MCF 10A (cell line): ENCODE results near the gene GRID1. TPM values are rescaled to one million over a fixed set of nuclear protein-coding genes. Genes with fewer than 3 reads are reported as not detected.

Source experiments
- BruUV-seq: library from RNA; stranded (reverse); fragments of 400-500 nt; replicated peaks from 2 replicates; lab custom pipeline; 2021; lab: Mats Ljungman, UMichigan
- CTCF ChIA-PET: fragments of 300-600 bp; sonication (Branson Sonifier 250); formaldehyde crosslinking; extraction: SDS; loops from one replicate; lab custom pipeline; 2021; ENCODE audit warnings: antibody characterized with exemption, inconsistent platforms; lab: Yijun Ruan, JAX
- POLR2A ChIA-PET: fragments of 300-600, 350-650 bp; sonication (Branson Sonifier 250); formaldehyde crosslinking; extraction: SDS; loops from one replicate; lab custom pipeline; 2020; ENCODE audit warnings: antibody characterized with exemption, inconsistent platforms; lab: Yijun Ruan, JAX
- DNase-seq: peaks from one replicate; pipeline ENCODE4 v3.0.0-alpha.2; 2018; ENCODE audit not compliant: unreplicated experiment
- H3K27ac Mint-ChIP-seq: one replicate; pipeline ENCODE4 v1.8.0; 2022; ENCODE audit warnings: mild to moderate bottlenecking, low read depth, mixed read lengths; ENCODE audit not compliant: unreplicated experiment
- H3K27me3 Mint-ChIP-seq: one replicate; pipeline ENCODE4 v1.8.0; 2022; ENCODE audit warnings: mixed read lengths; ENCODE audit not compliant: insufficient read depth, unreplicated experiment
- H3K36me3 Mint-ChIP-seq: one replicate; pipeline ENCODE4 v1.8.0; 2022; ENCODE audit warnings: mild to moderate bottlenecking, moderate library complexity, mixed read lengths; ENCODE audit not compliant: insufficient read depth, unreplicated experiment
- H3K4me1 Mint-ChIP-seq: one replicate; pipeline ENCODE4 v1.8.0; 2022; ENCODE audit warnings: mixed read lengths; ENCODE audit not compliant: insufficient read depth, unreplicated experiment
- H3K4me3 Mint-ChIP-seq: one replicate; pipeline ENCODE4 v1.8.0; 2022; ENCODE audit warnings: mild to moderate bottlenecking, moderate library complexity, mixed read lengths; ENCODE audit not compliant: unreplicated experiment
- H3K9me3 Mint-ChIP-seq: one replicate; pipeline ENCODE4 v1.8.0; 2022; ENCODE audit warnings: mixed read lengths; ENCODE audit not compliant: unreplicated experiment
- intact Hi-C: fragments of 100-400 bp; cut with micrococcal nuclease; formaldehyde crosslinking; loops from 2 replicates; pipeline ENCODE4 v1.14.1; 2022
- total RNA-seq: library from RNA; stranded (reverse); gene quantifications from 2 replicates; pipeline ENCODE4 v1.2.3, GENCODE V29; 2022
- TF ChIP-seq, protein P1 (sequence below): fragments of 200-600 bp; IDR thresholded peaks from one replicate; pipeline ENCODE4 v1.8.0; 2022; ENCODE audit warnings: antibody characterized with exemption, mild to moderate bottlenecking; ENCODE audit not compliant: unreplicated experiment

GRID1 gene
- total RNA-seq, 1 experiment from 2014 or later: not detected

DNA sequence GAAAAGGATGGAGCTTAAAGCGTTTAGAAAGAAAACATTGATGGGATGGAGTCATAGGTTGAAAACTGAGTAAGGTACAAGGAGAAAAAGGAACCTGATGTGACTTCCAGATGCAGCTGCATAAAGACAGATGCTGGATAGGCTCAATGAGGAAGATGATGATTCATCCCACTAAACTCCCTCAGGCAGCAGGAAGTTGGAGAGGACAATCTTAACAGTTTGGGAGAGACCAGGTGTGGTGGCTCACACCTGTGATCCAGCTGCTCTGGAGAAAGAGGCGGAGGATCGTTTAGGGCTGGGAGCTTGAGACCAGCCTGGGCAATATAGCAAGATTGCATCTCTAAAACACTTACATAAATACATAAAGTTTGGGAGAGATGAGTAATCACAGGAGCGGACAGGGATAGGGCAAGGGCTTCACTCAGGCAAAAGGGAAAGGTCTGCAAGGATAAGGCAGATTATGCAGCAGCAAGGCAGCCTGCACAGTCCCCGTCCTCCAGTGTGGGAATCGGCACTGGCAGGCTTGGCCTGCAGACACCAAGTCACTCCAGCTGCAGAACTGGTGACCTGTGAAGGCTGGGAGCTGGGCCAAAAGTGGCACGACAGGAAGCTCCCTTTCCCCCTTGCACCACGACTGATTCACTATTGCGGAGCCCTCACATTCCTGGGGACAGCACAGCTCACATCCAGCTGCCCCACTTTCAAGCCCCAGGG is 438.5 kb downstream of the GRID1 start:
- intact Hi-C loops: no loop called here
- no TSS peak for BruUV-seq
- TF ChIP-seq, protein P1, sequence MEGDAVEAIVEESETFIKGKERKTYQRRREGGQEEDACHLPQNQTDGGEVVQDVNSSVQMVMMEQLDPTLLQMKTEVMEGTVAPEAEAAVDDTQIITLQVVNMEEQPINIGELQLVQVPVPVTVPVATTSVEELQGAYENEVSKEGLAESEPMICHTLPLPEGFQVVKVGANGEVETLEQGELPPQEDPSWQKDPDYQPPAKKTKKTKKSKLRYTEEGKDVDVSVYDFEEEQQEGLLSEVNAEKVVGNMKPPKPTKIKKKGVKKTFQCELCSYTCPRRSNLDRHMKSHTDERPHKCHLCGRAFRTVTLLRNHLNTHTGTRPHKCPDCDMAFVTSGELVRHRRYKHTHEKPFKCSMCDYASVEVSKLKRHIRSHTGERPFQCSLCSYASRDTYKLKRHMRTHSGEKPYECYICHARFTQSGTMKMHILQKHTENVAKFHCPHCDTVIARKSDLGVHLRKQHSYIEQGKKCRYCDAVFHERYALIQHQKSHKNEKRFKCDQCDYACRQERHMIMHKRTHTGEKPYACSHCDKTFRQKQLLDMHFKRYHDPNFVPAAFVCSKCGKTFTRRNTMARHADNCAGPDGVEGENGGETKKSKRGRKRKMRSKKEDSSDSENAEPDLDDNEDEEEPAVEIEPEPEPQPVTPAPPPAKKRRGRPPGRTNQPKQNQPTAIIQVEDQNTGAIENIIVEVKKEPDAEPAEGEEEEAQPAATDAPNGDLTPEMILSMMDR: no peak
- DNase-seq: peak; percentile 67
- H3K4me3 Mint-ChIP-seq: no peak overlapping the region
- H3K27ac Mint-ChIP-seq: no peak overlapping the region
- H3K36me3 Mint-ChIP-seq: no peaks in the 10 kb centered on the region
- no peaks in the 10 kb centered on the region for H3K9me3 Mint-ChIP-seq
- peaks cover 6% of the 10 kb centered on the region for H3K4me1 Mint-ChIP-seq
- ChIA-PET CTCF (interaction anchor here (0.6 kb wide), 1 partner anchor 385 kb away, joined by 3 read pairs; no protein-coding TSS in a partner anchor), POLR2A (interaction anchor here (0.7 kb wide), 1 partner anchor 15 kb away, joined by 3 read pairs; no protein-coding TSS in a partner anchor)
- no peaks in the 10 kb centered on the region for H3K27me3 Mint-ChIP-seq

DNA sequence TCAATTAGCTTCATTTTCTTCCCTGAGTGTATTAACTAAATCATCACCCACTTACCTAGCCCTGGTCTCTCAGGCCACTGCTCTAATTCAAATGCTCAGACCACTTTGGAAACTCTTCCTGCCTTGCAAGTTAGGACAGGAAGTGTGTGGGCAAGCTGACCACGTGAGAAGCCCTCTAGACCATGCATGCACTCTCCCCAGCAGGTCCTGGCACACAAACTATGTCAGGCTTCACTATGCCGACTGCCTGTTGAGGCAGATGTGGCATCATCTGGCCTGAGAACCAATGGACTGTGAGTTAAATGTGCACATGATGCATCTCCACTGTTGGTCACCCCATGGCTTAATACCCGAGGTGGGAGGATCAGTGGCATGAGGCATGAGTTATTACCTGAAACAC is 439.6 kb downstream of the GRID1 start:
- ChIA-PET CTCF (interaction anchor here (0.7 kb wide), 1 partner anchor 51 kb away, joined by 4 read pairs; no protein-coding TSS in a partner anchor), POLR2A (interaction anchor here (0.8 kb wide), 1 partner anchor 151 kb away, joined by 4 read pairs; no protein-coding TSS in a partner anchor)
- intact Hi-C loops: no loop called here
- no TSS peak for BruUV-seq
- DNase-seq: peak; percentile 13
- Mint-ChIP-seq H3K27ac (no peak overlapping the region), H3K9me3 (no peaks in the 10 kb centered on the region), H3K4me3 (no peak overlapping the region), H3K27me3 (no peaks in the 10 kb centered on the region), H3K36me3 (no peaks in the 10 kb centered on the region), H3K4me1 (peaks cover 6% of the 10 kb centered on the region)
- TF ChIP-seq, protein P1: no peak

DNA sequence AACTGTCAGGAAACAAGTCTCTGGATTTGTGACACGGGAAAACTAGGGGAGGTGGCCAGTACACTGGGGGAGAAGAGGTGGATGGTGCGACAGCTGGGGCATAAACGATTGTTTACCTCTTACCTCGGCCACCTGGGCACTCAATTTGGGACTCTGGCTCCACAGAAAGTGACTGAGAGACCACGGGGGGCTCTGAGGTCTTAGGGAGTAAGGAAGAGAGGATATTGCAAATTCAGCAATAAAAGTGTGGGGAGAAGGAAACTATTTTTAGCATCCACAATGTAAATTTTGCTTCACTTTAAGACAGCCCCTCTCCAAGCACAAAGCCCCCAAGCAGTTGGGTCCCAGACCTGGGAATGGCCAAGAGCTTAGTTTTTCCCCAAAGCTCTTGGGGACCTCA is 440.5 kb downstream of the GRID1 start:
- no TSS peak for BruUV-seq
- Mint-ChIP-seq H3K36me3 (no peaks in the 10 kb centered on the region), H3K27me3 (no peaks in the 10 kb centered on the region), H3K27ac (no peak overlapping the region), H3K9me3 (no peaks in the 10 kb centered on the region), H3K4me3 (no peak overlapping the region), H3K4me1 (peaks cover 6% of the 10 kb centered on the region)
- ChIA-PET POLR2A (interaction anchor here (0.8 kb wide), 1 partner anchor 150 kb away, joined by 4 read pairs; no protein-coding TSS in a partner anchor), CTCF (interaction anchor here (0.6 kb wide), 1 partner anchor 10 kb away, joined by 5 read pairs; no protein-coding TSS in a partner anchor)
- TF ChIP-seq, protein P1: no peak
- intact Hi-C loops: no loop called here
- no peak for DNase-seq

DNA sequence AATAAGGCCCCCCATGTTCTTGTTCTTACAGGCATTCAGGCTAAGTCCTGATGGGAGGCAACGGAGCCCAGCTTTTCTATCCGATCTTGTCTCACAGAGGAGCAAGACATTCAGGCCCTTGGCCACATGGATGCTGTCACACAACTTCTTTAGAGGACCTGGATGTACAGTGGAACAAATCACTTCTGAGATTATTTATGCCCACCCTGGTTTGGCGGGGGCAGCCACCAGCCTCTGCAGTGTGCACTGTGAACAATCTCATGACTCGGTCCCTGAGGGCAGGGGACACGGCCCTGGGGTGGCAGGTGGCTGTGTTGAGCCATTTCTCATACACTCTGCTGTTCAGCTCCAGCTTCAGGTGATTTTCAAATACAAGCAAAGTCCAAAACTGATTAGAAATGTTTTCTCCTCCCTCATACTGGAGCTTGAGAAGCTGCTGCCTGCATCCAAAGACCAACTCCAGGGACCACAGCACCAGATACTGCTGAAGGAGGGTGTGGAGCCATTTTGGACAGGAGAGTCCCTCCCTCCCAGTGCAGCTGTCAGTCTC is 441.3 kb downstream of the GRID1 start:
- no peaks in the 10 kb centered on the region for H3K9me3 Mint-ChIP-seq
- ChIA-PET POLR2A (no interaction called here), CTCF (interaction anchor here (0.6 kb wide), 1 partner anchor 11 kb away, joined by 5 read pairs; no protein-coding TSS in a partner anchor)
- H3K36me3 Mint-ChIP-seq: no peaks in the 10 kb centered on the region
- intact Hi-C loops: no loop called here
- H3K4me3 Mint-ChIP-seq: no peak overlapping the region
- TF ChIP-seq, protein P1: no peak
- peaks cover 6% of the 10 kb centered on the region for H3K4me1 Mint-ChIP-seq
- BruUV-seq: no TSS peak
- H3K27me3 Mint-ChIP-seq: no peaks in the 10 kb centered on the region
- DNase-seq: no peak
- no peak overlapping the region for H3K27ac Mint-ChIP-seq
